Activated CD4-positive, alpha-beta T cell treated with anti-CD3 and anti-CD28 coated beads for 36 hours (primary cell): ENCODE data around the gene PLEKHG4B. TPM values are rescaled to one million over a fixed set of nuclear protein-coding genes. Genes with fewer than 3 reads are reported as not detected.

Source experiments
- ATAC-seq: fragments of 200-7000 bp; cut with Tn5 transposase; one replicate; pipeline ENCODE4 v1.10.0; 2021; ENCODE audit warnings: mild to moderate bottlenecking, moderate library complexity
- CTCF ChIA-PET: fragments of 350-600 bp; sonication (Branson Sonifier 250); formaldehyde crosslinking; loops from one replicate; lab custom pipeline; 2021; ENCODE audit warnings: antibody characterized with exemption; lab: Charles Lee
- POLR2A ChIA-PET: fragments of 350-600 bp; sonication (Branson Sonifier 250); formaldehyde crosslinking; loops from one replicate; lab custom pipeline; 2021; ENCODE audit warnings: antibody characterized with exemption, inconsistent platforms; lab: Charles Lee
- DNase-seq: peaks from one replicate; pipeline ENCODE4 v3.0.0-alpha.2; 2020
- H3K27ac Mint-ChIP-seq: one replicate; pipeline ENCODE4 v1.8.0; 2021; ENCODE audit warnings: mixed read lengths
- H3K27me3 Mint-ChIP-seq: one replicate; pipeline ENCODE4 v1.8.0; 2021; ENCODE audit warnings: mixed read lengths
- H3K36me3 Mint-ChIP-seq: one replicate; pipeline ENCODE4 v1.8.0; 2021; ENCODE audit warnings: low read depth, mixed read lengths
- H3K4me1 Mint-ChIP-seq: one replicate; pipeline ENCODE4 v1.8.0; 2021; ENCODE audit warnings: mixed read lengths
- H3K4me3 Mint-ChIP-seq: one replicate; pipeline ENCODE4 v1.8.0; 2021; ENCODE audit warnings: mild to moderate bottlenecking, moderate library complexity, mixed read lengths
- H3K9me3 Mint-ChIP-seq: one replicate; pipeline ENCODE4 v1.8.0; 2021; ENCODE audit warnings: low read depth, mixed read lengths
- intact Hi-C, 2 experiments: fragments of 100-400 bp; cut with DNase I in 1 of 2; cut with micrococcal nuclease in 1 of 2; formaldehyde crosslinking; loops; one replicate each; pipeline versions ENCODE4 v1.14.2 to v1.15.1; 2022 to 2024; cut with DNase I, micrococcal nuclease
- total RNA-seq, 2 experiments: library from RNA; stranded (reverse); gene quantifications; one replicate each; pipeline ENCODE4 v1.2.3, GENCODE V29; 2021

The PLEKHG4B gene
- total RNA-seq, 2 experiments from 2014 or later: 0.23 to 0.25 TPM

DNA sequence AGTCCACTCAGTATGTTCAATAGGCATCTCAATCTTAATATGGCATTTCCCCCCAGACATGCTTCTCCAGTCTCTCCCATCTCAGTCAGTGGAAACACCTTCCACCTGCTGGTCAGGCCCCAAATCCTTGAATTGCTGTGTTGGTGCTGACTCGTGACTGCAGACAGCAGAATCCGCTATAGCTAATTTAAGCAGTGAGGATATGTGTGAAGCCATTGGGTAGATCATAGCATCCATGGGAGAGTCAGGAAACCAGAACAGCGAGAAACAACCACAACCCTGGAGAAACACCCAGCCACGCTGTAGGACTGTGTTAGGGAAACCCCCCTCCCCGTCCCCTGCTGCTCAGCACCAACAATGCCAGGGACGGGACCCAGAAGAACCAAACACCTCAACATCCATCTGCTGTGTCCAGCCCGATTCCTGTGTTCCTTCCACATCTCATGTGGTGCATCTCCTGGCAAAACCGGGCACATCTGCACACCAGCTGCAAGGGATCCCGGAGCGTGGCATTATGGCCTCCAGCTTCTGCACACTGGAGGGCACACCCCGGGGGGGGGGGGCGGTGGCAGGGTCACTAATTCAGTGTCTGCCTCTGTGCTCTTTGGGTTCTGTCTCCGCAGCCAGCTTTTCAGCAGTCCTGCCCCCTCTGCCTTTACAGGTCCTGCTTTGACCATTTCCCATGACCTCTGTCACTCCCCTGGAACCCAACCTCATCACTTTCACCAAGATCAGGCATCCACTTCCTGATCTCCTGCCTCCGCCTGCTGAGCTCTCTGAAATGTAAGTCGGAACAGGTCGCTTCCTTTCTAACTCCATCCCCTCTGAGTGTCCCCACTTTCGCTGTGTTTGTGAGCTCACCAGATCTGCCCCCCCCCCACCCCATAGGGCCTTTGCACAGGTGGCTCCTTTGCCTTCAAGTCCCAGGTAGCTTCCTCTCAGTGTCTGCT is 2.4 kb upstream of the PLEKHG4B start:
- H3K4me3 Mint-ChIP-seq: no peak overlapping the region

DNA sequence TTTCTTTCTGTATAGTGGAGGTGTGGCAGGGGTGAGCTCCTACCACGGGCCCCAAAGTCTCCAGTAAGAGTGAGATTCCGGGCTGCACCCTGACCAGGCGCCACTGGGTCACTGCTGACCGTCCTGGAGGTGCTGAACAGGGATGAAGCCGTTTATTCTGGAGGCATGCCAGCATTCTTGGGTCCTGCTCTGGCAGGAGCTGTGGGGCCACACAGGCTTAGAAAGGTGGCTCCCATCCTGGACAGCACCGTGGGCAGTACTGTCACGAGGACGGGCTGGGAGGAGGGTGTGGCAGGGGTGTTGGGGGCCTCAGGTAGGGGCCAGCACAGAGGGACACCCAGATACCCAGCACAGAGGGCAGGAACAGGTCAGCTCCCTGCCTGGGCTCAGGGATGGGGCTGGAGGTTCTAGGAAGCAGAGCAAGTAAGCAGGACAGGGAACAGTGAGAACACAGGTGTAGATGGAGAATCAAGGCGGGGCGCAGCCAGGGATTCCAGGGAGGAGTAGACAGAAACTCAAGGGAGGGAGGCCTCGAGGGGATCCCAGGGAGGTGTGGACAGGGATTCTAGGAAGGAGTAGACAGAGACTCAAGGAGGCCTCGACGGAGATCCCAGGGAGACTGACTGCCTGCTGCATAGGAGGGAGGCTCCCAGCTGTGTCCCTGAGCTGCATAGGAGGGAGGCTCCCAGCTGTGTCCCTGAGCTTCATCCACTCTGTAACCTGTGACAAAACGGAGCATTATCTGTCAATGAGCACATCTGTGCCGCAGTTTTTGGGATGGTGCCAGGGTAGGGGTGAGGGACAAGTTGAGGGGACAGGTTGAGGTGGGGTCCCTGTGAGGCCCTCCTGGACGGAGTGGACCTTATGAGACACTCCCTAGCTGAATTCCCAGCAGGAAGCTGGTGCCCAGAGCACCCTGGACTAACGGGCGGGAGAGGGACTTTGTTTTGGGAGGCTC is 1.1 kb upstream of the PLEKHG4B start:
- Mint-ChIP-seq H3K9me3 (no peaks in the 10 kb centered on the region), H3K4me1 (peaks cover 8% of the 10 kb centered on the region), H3K27ac (no peak overlapping the region), H3K4me3 (no peak overlapping the region), H3K36me3 (no peaks in the 10 kb centered on the region), H3K27me3 (peaks cover 31% of the 10 kb centered on the region)
- POLR2A ChIA-PET: no interaction called here
- DNase-seq (no peak), ATAC-seq (no peak)
- intact Hi-C loops: no loop called here
- CTCF ChIA-PET: interaction anchor here (0.6 kb wide), 1 partner anchor 180 kb away, joined by 3 read pairs; no protein-coding TSS in a partner anchor

More for the DNA sequence above, 2.4 kb upstream of the PLEKHG4B start:
- DNase-seq: no peak
- Mint-ChIP-seq H3K9me3 (no peaks in the 10 kb centered on the region), H3K27ac (no peak overlapping the region), H3K27me3 (peaks cover 30% of the 10 kb centered on the region), H3K4me1 (peaks cover 8% of the 10 kb centered on the region), H3K36me3 (no peaks in the 10 kb centered on the region)
- intact Hi-C loops: no loop called here
- ATAC-seq: no peak
- ChIA-PET CTCF (no interaction called here), POLR2A (interaction anchor here (0.6 kb wide), 1 partner anchor 467 kb away, joined by 3 read pairs; no protein-coding TSS in a partner anchor)

- H3K4me3 Mint-ChIP-seq: no peak overlapping the region
- no peaks in the 10 kb centered on the region for H3K9me3 Mint-ChIP-seq
- intact Hi-C loops: no loop called here
- POLR2A ChIA-PET: no interaction called here
- no peaks in the 10 kb centered on the region for H3K36me3 Mint-ChIP-seq
- CTCF ChIA-PET: interaction anchor here (0.6 to 1.3 kb wide), 3 partner anchors 37 to 1009 kb away, joined by 3 to 4 read pairs (median 3); no protein-coding TSS in a partner anchor
- H3K4me1 Mint-ChIP-seq: peaks cover 8% of the 10 kb centered on the region
- ATAC-seq (no peak), DNase-seq (no peak)
- no peak overlapping the region for H3K27ac Mint-ChIP-seq
- H3K27me3 Mint-ChIP-seq: peaks cover 38% of the 10 kb centered on the region
Measured at GRCh38 chr5:92401-93220, 643 bp downstream of the PLEKHG4B start.

DNA sequence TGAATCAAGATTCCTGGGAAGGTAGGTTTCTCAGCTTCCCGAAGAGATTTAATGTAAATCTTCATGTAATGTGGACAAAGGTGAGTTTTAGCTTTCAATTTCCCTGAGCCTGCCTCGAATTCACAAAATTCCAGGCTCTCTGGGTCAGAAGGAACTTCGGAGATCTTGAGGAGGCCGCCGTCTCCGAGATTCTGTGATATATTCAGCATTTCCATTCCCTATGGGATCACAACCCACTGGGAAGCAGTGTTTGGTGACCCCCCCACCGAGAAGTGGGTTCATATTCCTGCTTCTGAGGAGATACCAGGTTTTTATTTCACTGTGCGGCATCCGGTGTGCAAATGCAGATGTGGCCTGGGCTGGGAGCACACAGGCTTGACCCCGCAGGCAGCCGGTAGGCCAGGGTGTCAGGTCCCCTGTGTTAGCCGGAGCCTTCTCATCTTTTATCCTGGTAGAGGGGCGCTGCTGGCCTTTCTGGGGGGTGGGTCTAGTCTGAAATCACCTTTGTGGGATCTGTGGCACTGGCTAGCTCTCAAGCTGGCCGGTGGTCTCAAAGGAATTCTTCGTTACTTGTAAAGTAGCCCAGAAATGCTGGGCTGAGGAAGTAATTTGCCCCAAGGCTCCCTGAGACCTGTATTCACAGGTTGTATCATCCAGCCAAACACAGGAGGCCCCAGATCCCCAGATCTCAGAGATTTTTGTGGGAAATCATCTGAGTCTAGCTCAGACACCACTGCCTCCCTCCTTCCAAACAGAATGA is 1.4 kb downstream of the PLEKHG4B start:
- no peak overlapping the region for H3K4me3 Mint-ChIP-seq
- H3K27me3 Mint-ChIP-seq: peaks cover 39% of the 10 kb centered on the region
- DNase-seq (no peak), ATAC-seq (no peak)
- H3K36me3 Mint-ChIP-seq: no peaks in the 10 kb centered on the region
- CTCF ChIA-PET: interaction anchor here (0.7 to 1.3 kb wide), 2 partner anchors 24 to 95 kb away, joined by 4 to 5 read pairs; no protein-coding TSS in a partner anchor
- peaks cover 8% of the 10 kb centered on the region for H3K4me1 Mint-ChIP-seq
- no peaks in the 10 kb centered on the region for H3K9me3 Mint-ChIP-seq
- POLR2A ChIA-PET: no interaction called here
- no peak overlapping the region for H3K27ac Mint-ChIP-seq
- intact Hi-C loops: no loop called here

DNA sequence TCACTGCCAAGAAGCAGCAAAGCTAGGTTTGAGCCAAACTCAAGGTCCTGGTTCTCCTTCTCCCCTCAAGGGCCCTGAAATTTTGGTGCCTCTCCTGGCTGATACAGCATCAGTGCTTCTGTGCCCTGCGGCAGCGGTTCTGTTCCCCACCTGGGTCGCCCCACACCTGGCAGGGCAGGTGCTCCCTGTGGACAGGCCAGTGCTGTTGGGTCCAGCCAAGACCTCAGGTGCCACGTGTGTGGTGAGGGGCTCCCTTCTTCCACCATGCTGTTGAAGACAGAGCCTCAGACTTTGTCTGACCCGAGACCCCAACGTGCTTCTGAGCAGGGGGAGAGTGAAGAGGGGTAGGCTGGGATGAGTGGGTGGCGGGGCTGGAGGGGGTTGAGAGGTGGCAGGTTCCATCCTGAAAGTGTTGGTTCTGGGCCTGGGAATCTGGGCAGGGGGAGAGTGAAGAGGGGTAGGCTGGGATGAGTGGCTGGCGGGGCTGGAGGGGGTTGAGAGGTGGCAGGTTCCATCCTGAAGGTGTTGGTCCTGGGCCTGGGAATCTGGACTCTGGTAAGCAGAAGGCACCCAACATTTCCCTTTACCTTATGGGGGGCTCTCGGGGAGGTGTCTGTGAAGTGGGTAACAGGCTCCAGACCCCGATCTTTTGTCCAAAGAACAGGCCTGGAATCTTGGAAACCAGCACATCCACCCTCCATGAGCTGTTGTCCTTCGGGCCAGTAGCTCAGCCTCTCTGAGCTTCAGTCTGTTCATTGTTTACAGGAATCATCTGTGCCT is 2.3 kb downstream of the PLEKHG4B start:
- H3K9me3 Mint-ChIP-seq: no peaks in the 10 kb centered on the region

GRCh38 chr5:95241-95980 is 3.4 kb downstream of the PLEKHG4B start:
- ATAC-seq (no peak), DNase-seq (no peak)
- H3K9me3 Mint-ChIP-seq: no peaks in the 10 kb centered on the region
- no peak overlapping the region for H3K4me3 Mint-ChIP-seq
- ChIA-PET CTCF (no interaction called here), POLR2A (no interaction called here)
- peaks cover 37% of the 10 kb centered on the region for H3K27me3 Mint-ChIP-seq
- intact Hi-C loops: no loop called here
- peaks cover 8% of the 10 kb centered on the region for H3K4me1 Mint-ChIP-seq
- no peak overlapping the region for H3K27ac Mint-ChIP-seq
- H3K36me3 Mint-ChIP-seq: no peaks in the 10 kb centered on the region

More for the DNA sequence above, 2.3 kb downstream of the PLEKHG4B start:
- no peak overlapping the region for H3K27ac Mint-ChIP-seq
- H3K27me3 Mint-ChIP-seq: peaks cover 41% of the 10 kb centered on the region
- peaks cover 8% of the 10 kb centered on the region for H3K4me1 Mint-ChIP-seq
- no peak overlapping the region for H3K4me3 Mint-ChIP-seq
- intact Hi-C loops: no loop called here
- CTCF ChIA-PET: interaction anchor here (0.7 to 1.3 kb wide), 2 partner anchors 23 to 94 kb away, joined by 4 to 5 read pairs; no protein-coding TSS in a partner anchor
- POLR2A ChIA-PET: no interaction called here
- no peak for ATAC-seq
- no peaks in the 10 kb centered on the region for H3K36me3 Mint-ChIP-seq
- DNase-seq: no peak

DNA sequence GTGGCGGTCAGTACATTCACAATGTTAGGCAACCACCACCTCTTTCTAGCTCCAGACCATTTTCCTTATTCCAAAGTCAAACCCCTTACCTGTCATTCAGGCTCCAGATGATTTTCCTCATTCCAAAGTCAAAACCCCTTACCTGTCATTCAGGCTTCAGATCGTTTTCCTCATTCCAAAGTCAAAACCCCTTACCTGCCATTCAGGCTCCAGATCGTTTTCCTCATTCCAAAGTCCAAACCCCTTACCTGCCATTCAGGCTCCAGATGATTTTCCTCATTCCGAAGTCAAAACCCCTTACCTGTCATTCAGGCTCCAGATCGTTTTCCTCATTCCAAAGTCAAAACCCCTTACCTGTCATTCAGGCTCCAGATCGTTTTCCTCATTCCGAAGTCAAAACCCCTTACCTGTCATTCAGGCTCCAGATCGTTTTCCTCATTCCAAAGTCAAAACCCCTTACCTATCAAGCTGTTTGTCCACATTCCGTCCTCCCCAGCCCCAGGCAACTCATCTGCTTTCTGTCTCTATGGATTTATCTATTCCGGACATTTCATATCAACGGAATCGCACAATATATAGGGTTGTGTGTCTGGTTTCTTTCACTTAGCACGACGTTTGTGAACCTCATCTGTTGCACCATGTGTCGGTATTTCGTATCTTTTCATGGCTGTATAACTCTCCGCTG is 5.2 kb downstream of the PLEKHG4B start:
- no peak overlapping the region for H3K4me3 Mint-ChIP-seq
- intact Hi-C loops: no loop called here
- no peaks in the 10 kb centered on the region for H3K36me3 Mint-ChIP-seq
- no peak for DNase-seq
- CTCF ChIA-PET: no interaction called here
- no peak overlapping the region for H3K27ac Mint-ChIP-seq
- ATAC-seq: no peak
- POLR2A ChIA-PET: interaction anchor here (0.7 kb wide), 1 partner anchor 69 kb away, joined by 3 read pairs; no protein-coding TSS in a partner anchor
- H3K27me3 Mint-ChIP-seq: peaks cover 27% of the 10 kb centered on the region
- peaks cover 3% of the 10 kb centered on the region for H3K4me1 Mint-ChIP-seq
- no peaks in the 10 kb centered on the region for H3K9me3 Mint-ChIP-seq

GRCh38 chr5:99815-100214 is 7.8 kb downstream of the PLEKHG4B start:
- CTCF ChIA-PET: interaction anchor here (0.7 kb wide), 1 partner anchor 240 kb away, joined by 3 read pairs; no protein-coding TSS in a partner anchor
- intact Hi-C loops: no loop called here
- DNase-seq (no peak), ATAC-seq (no peak)
- peaks cover 23% of the 10 kb centered on the region for H3K27me3 Mint-ChIP-seq
- no peaks in the 10 kb centered on the region for H3K36me3 Mint-ChIP-seq
- no peak overlapping the region for H3K4me3 Mint-ChIP-seq
- no peaks in the 10 kb centered on the region for H3K4me1 Mint-ChIP-seq
- H3K9me3 Mint-ChIP-seq: no peaks in the 10 kb centered on the region
- POLR2A ChIA-PET: no interaction called here
- H3K27ac Mint-ChIP-seq: no peak overlapping the region
